HG03159 (cell line): ENCODE results near the gene FLRT2.

Experiments used
- ATAC-seq: cut with Tn5 transposase; IDR thresholded peaks from one replicate; pipeline ENCODE4 v1.9.1; 2021; ENCODE audit warnings: mild to moderate bottlenecking, moderate library complexity; ENCODE audit not compliant: unreplicated experiment

The FLRT2 gene

GRCh38 chr14:85528897-85529631 is 880 bp upstream of the FLRT2 start:
- ATAC-seq = no peak

GRCh38 chr14:85530626-85531025 is 682 bp downstream of the FLRT2 start:
- ATAC-seq = no peak

DNA sequence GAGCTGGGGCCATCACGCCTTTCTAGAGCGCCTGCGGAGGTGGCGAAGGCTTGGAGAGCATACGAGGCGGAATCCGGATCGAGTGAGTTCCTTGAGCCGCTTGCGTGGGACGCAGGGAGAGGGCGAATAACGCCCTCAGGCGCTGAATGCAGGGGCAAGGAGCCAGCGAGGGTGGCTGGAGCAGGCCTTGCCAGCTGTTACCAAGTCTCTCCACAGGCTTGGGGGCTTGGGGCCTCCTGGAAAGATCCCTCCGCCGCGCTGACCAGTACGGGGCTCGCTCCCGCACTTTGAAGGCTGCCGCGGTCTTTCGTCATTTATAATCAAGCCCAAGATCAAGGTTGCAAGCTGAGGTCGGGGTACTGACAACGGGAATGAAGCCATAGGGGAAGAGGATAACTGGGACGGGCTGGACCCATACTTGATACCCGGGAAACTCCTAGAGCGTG is 1.2 kb downstream of the FLRT2 start:
- ATAC-seq = no peak

- no peak for ATAC-seq
Measured at GRCh38 chr14:85531587-85532373, 1.8 kb downstream of the FLRT2 start.

DNA sequence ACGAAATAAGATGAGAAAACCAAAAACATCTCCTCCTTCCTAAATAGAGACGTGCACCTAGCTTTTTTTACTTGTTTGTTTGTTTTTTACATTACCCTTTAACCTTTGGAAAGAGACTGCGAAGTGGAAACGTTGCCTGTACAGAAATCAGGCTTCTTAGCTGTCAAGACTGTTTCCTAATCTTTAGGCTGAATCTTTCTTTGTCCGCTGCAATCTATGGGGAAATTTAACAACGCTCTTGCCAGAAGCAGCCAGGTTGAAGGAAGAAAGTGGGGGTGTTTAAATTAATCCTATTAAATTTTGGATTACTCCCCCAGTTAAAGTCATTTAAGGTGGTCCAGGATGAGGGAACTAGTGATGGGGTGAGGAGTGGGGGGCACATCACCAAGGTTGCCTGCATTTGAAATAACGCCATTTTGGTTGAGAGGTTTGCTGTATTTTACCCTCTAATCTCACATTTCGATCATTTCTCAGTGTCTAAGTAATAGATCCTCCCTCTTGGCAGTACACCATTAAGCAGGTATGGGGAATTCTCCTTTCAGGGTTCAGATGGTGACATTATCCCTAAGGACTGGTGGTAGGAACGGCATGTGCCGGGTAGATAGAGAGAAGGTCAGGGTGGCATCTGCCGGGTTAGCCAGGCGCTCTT is 2.6 kb downstream of the FLRT2 start:
- no peak for ATAC-seq

DNA sequence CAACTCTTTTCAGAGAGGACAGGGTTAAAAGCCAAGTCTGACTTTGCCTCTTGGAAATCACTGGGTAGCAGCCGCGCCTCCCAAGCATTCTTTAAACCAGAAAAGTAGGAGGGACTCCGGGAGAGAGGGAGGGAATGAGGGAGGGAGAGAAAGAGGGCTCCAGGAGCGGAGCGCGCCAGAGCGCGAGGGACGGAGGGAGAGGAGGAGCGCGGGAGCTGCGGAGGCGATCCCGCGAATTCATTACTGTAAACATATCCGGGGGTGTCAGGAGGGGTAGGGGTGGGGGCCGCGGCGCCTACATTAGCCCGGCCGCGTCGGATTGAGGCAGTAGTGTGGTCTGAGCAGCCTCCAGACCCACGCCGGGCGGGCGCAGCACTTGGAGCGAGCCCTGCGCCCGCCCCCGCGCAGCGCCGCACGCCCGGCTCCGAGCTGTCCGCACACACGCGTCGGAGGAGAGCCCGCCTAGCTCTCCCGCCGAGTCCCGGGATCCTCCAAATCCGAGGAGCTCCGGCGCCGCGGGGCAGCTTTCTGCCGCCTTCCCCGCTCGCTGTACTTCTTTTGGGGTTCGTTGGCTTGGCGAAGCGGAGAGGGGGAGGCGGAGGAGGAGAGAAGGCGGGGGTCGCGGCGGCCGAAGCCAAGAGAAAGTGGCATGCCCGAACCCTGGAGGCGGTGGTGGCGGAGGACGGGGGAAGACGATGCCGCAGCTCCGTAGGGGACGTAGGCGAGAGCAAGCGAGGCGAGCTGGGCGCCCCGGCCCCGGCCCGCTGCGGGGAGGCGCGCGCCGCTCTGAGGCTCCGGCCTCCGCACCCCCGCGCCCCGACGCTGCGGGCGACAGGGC is 3.3 kb downstream of the FLRT2 start:
- ATAC-seq = no peak

DNA sequence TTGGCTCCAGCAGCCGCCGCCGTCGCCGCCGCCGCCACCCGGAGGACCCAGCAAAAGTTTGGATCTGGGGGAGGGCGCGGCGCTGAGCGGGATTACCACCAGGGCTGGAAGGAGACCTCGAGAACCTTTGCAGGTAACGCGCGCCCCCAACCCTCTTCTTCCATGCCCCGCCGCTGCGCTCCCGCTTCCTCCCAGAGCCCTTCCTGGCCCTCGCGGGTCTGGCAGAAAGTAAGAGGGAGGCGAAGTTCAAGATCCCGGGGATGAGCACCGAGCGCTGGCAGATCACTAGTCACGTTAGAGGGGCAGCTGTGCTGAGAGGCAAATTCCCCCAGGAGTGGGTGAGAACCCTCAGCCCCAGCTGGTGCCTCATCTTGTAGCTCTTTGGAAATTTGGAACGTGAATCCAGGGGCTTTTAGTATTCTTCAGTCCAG is 3.9 kb downstream of the FLRT2 start:
- ATAC-seq = no peak

- ATAC-seq = no peak
Measured at GRCh38 chr14:85534458-85535293, 4.7 kb downstream of the FLRT2 start.

- no peak for ATAC-seq
Measured at GRCh38 chr14:85535321-85535720, 5.4 kb downstream of the FLRT2 start.

DNA sequence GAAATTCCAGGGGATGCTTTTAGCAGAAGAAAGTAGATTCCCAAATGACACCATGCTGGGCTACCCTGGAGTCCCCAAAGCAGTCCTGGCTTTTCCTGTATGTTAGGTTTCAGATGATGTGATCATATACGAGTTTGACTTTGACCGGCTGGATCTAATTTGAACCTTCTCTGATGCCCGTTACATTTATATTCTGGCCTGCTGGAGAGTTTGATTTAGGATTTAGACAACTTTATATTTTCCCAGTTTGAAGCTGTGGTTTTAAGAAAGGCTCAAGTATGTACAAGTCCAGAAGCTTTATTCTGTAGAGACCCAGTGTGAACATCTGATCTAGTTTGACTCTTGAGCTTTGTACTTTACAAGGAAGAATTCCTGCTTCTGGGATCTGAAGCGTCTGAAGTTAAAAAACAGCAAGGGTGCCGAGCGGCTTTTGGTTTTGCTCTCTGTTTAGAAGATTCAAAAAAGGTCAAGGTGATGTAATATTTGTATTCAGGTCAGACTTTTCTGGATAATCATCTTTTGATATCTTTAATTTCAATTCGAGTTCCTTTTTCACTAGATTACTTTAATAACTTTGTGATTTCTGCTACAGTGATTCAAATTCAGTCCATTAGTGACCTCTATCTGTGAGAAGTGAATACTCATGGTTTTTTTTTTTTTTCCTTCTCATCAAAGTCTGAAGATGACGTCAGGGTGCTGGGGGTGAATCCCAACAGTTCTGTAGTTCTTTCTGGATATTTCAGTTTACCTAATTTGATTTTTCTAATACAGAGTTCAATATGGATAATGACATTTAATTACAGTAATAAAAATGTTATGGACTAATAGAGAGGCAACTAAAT is 6.3 kb downstream of the FLRT2 start:
- no peak for ATAC-seq

DNA sequence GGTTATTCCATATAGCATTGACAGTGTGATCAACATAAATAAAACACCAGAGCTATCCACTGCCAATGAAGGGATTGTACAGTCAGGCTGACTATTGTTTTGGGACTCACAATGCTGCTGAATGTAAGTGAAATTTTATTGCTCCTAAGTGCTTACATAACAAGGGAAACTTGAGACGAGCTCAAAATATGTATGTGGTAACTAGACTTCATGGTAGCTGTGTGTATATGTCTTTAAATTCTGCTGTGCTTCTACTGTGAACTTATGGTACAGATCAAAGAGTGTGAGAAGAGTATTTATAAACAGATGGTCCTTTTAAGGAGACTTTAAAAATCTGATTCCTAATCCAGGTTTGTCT is 6.9 kb downstream of the FLRT2 start:
- ATAC-seq = no peak

- no peak for ATAC-seq
Measured at GRCh38 chr14:85537526-85537925, 7.6 kb downstream of the FLRT2 start.

DNA sequence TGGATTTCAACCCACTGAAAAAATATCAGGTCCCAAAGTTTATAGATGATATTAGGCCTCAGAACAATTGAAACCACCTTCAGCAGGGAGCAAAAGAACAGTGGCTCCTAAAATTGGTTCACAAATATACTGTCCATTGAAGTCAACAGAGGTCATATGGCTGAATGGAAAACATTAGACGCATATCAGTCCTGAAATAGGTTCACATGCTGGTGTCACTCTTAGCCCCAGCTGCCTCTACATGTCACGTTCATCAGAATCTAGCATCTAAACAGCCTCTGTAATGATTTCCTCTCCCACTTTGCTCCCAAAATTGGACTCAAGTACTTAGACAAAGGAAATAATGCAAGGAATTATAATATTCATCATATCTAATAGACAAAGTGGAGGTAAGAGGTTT is 8.7 kb downstream of the FLRT2 start:
- ATAC-seq = no peak

- no peak for ATAC-seq
Measured at GRCh38 chr14:85539510-85539909, 9.6 kb downstream of the FLRT2 start.

GRCh38 chr14:85542623-85543022 is 12.7 kb downstream of the FLRT2 start:
- ATAC-seq = no peak

DNA sequence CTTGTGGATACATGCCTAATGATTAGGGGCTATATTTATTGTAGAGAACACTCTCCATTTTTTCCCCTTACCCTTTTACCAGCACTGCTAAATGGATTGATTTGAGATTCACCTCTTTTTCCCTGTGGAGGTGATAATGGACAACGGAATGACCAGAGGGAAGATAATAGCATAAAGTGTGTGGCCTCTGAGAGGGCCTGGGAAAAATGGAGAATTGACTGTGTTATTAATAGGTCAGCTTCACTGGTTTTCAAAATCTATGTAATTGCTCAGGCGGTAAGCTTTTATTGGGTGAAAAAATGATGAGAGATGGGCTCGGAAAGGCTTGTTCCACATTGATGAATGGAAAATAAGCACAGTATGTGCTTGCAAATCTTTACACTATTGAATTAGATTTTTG is 15.8 kb downstream of the FLRT2 start:
- no peak for ATAC-seq

GRCh38 chr14:85546390-85546789 is 16.4 kb downstream of the FLRT2 start:
- no peak for ATAC-seq

DNA sequence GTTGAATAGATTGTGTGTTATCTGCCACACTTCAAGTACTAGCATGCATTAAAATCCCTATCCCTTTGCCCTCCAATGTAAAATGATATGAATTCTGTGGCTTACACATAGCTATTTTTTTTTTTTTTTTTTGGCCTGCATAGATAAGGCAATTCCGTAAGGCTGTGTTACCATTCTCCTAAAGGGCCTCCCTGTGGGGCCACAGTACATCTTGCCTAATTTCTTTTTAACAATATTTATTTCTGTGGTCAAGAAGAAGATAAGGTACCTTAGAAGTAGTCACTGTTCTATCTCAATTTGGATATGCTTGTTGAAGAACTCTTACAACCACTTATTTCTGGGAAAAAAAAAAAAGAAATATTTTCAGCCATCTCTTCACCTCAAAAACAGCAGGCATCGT is 19.8 kb downstream of the FLRT2 start:
- no peak for ATAC-seq

DNA sequence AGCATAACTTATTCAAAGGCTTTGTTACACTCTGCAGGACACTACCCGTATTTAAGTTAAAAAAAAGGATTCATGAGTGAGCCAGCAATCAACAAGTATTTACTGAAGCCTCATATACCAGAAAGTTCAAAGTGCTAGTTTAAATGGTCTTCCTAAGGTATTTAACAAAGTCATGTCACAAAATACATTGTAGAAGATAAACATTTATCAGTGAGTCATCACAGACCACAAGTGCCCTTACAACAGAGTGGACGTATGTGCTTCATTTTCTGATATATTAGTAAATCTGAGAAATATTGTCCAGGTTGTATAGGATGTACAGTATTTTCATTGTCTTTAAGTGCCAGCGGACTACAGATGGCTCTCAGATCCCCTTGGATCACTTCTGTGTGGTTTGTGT is 24.2 kb downstream of the FLRT2 start:
- no peak for ATAC-seq
